ENCODE results near the gene SUMO3. TPM values are rescaled to one million over a fixed set of nuclear protein-coding genes. Genes with fewer than 3 reads are reported as not detected.

The SUMO3 gene
- total and polyA plus RNA-seq, 3 experiments from 2014 or later, result 81.7 to 88.1 (median 85.3) TPM

DNA sequence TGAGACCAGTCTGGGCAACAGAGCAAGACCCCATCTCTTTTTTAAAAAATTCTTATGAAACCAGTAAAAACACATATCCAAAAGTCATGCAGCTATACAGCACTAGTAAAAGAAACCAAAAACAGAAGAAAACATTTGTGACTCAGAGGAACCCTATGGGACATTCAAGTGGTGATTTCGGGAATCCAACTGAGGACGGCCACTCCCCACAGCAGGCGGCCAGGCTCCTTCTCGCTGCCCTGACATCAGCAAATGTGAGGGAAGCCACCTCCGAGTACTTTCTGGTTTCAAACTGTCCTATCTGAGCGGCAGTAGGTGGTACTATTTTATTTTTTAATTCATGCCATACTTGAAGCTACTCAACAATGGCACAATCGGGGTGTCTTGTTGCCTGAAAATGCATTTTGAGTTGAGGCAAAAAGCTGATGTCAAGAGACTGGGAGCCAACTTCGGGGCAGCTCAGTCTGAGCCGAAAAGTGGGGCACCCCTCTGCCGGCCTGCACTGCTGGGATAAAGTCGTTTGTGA lies 3.3 kb downstream of the SUMO3 start:
- Mint-ChIP-seq H3K36me3 (peaks cover 0 to 35% (median 8%) of the 10 kb centered on the region in 3 donors), H3K4me3 (peak overlapping the region in 2 of 7 donors; percentile 54 to 60), H3K27ac (peak overlapping the region in 2 of 8 donors; percentile 11 to 45), H3K9me3 (no peaks in the 10 kb centered on the region), H3K27me3 (no peaks in the 10 kb centered on the region), H3K4me1 (peaks cover 11 to 29% (median 24%) of the 10 kb centered on the region in 3 donors)
- peaks cover 11% of the 10 kb centered on the region for H3K4me1 ChIP-seq (ENCODE audit: insufficient read depth, low read length)
- DNase-seq, result no peak
- H3K4me3 ChIP-seq (ENCODE audit: low read length), result no peak overlapping the region
- no peaks in the 10 kb centered on the region for H3K27me3 ChIP-seq (ENCODE audit: insufficient read depth, low read length, poor library complexity, severe bottlenecking)
- no peak overlapping the region for H3K27ac ChIP-seq (ENCODE audit: low read depth, low read length)
- ChIA-PET CTCF (interaction anchor here (0.7 to 2.0 kb wide), 3 partner anchors 10 to 21 kb away, joined by 3 to 8 read pairs (median 6); partner anchors contain the start of gene UBE2G2), POLR2A (no interaction called here)
- H3K36me3 ChIP-seq (ENCODE audit: insufficient read depth, low read length), result peaks cover 5% of the 10 kb centered on the region
- H3K9me3 ChIP-seq (ENCODE audit: low read length), result no peaks in the 10 kb centered on the region

DNA sequence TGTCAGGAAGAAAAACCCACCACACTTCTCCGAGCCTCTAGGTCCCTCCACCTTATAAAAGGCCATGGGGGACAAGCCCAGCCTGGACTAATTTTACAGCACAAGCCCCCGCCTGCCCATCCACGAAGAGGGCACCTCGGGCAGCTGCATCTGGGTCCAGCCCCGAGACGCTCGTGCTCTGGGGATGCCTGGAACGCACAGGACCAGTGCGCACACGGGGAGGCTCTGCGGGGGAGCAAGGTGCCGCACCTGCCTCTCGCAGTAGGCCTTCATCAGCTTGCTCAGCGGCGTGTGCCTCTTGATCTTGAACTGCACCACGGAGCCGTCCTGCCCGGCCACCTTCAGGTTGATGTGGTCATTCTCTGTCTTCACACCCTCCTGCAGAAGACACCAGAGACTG lies 4.1 kb downstream of the SUMO3 start:
- H3K27ac ChIP-seq (ENCODE audit: low read depth, low read length), result no peak overlapping the region
- Mint-ChIP-seq H3K27ac (no peak overlapping the region), H3K4me3 (peak overlapping the region in 1 of 7 donors; percentile 60), H3K4me1 (peaks cover 11 to 29% (median 26%) of the 10 kb centered on the region in 3 donors), H3K27me3 (no peaks in the 10 kb centered on the region), H3K36me3 (peaks cover 0 to 44% (median 8%) of the 10 kb centered on the region in 3 donors), H3K9me3 (no peaks in the 10 kb centered on the region)
- POLR2A ChIA-PET, result no interaction called here
- no peaks in the 10 kb centered on the region for H3K9me3 ChIP-seq (ENCODE audit: low read length)
- peaks cover 11% of the 10 kb centered on the region for H3K4me1 ChIP-seq (ENCODE audit: insufficient read depth, low read length)
- H3K36me3 ChIP-seq (ENCODE audit: insufficient read depth, low read length), result peaks cover 9% of the 10 kb centered on the region
- no peak for DNase-seq
- CTCF ChIA-PET, result interaction anchor here (1.9 to 2.2 kb wide), 2 partner anchors 14 to 20 kb away, joined by 4 to 5 read pairs; no protein-coding TSS in a partner anchor
- H3K4me3 ChIP-seq (ENCODE audit: low read length), result no peak overlapping the region
- no peaks in the 10 kb centered on the region for H3K27me3 ChIP-seq (ENCODE audit: insufficient read depth, low read length, poor library complexity, severe bottlenecking)

DNA sequence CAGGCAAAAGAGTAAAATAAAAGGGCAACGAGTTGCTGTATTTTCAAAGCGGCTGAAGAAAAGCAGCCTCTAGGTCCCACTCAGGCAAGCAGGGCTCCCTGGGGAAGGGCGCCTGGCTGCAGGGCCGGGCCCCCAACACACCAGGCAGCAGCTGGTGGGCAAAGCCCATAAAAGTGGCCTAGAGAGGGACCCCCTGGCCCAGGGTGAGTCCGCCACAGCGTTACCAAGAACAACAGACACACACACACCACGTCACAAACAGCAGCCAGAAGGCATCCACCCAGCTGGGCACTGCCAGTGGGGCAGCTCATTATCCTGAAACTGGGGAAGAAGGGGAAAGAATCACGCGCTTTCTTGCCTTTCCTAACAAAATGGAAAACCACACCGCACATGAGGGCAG lies 4.7 kb downstream of the SUMO3 start:
- Histone ChIP-seq H3K4me3 (ENCODE audit: low read length) (no peak overlapping the region), H3K9me3 (ENCODE audit: low read length) (no peaks in the 10 kb centered on the region), H3K27ac (ENCODE audit: low read depth, low read length) (no peak overlapping the region), H3K36me3 (ENCODE audit: insufficient read depth, low read length) (peaks cover 9% of the 10 kb centered on the region), H3K4me1 (ENCODE audit: insufficient read depth, low read length) (peaks cover 11% of the 10 kb centered on the region), H3K27me3 (ENCODE audit: insufficient read depth, low read length, poor library complexity, severe bottlenecking) (no peaks in the 10 kb centered on the region)
- Mint-ChIP-seq H3K27me3 (no peaks in the 10 kb centered on the region), H3K4me3 (peak overlapping the region in 1 of 7 donors; percentile 73), H3K9me3 (no peaks in the 10 kb centered on the region), H3K4me1 (peaks cover 11 to 29% (median 26%) of the 10 kb centered on the region in 3 donors), H3K27ac (peak overlapping the region in 1 of 8 donors; percentile 20), H3K36me3 (peaks cover 0 to 48% (median 8%) of the 10 kb centered on the region in 3 donors)
- CTCF ChIA-PET, result interaction anchor here (1.2 to 2.2 kb wide), 3 partner anchors 11 to 20 kb away, joined by 3 to 5 read pairs (median 4); partner anchors contain the start of gene UBE2G2
- DNase-seq, result no peak
- POLR2A ChIA-PET, result no interaction called here

DNA sequence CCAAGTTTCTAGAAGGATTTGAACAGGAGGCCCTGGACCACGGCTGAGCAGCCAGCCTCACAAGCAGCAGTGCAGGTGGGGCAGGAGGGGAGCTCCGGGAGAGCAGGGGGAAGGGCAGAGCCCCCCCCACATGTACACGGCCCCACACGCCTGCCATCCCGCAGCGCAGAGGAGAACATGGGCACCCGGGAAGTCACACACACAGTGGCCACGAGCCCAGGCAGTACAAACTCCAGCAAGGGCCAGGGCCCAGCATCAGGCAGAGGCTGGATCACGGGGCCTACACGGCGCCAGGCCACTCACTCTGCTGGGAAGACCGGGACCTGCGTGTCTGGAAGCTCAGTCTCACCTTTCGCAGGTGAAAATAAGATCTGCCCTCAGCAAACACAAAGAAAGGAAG lies 5.2 kb downstream of the SUMO3 start:
- Histone ChIP-seq H3K36me3 (ENCODE audit: insufficient read depth, low read length) (peaks cover 9% of the 10 kb centered on the region), H3K27ac (ENCODE audit: low read depth, low read length) (no peak overlapping the region), H3K9me3 (ENCODE audit: low read length) (no peaks in the 10 kb centered on the region), H3K4me1 (ENCODE audit: insufficient read depth, low read length) (peaks cover 11% of the 10 kb centered on the region), H3K4me3 (ENCODE audit: low read length) (no peak overlapping the region), H3K27me3 (ENCODE audit: insufficient read depth, low read length, poor library complexity, severe bottlenecking) (no peaks in the 10 kb centered on the region)
- ChIA-PET CTCF (interaction anchor here (1.2 to 2.2 kb wide), 3 partner anchors 11 to 19 kb away, joined by 3 to 5 read pairs (median 4); partner anchors contain the start of gene UBE2G2), POLR2A (no interaction called here)
- DNase-seq, result no peak
- no peaks in the 10 kb centered on the region for H3K9me3 Mint-ChIP-seq
- H3K27ac Mint-ChIP-seq, result peak overlapping the region in 1 of 8 donors; percentile 20
- peak overlapping the region in 1 of 7 donors; percentile 73 for H3K4me3 Mint-ChIP-seq
- H3K4me1 Mint-ChIP-seq, result peaks cover 11 to 29% (median 26%) of the 10 kb centered on the region in 3 donors
- peaks cover 0 to 50% (median 8%) of the 10 kb centered on the region in 3 donors for H3K36me3 Mint-ChIP-seq
- no peaks in the 10 kb centered on the region for H3K27me3 Mint-ChIP-seq

DNA sequence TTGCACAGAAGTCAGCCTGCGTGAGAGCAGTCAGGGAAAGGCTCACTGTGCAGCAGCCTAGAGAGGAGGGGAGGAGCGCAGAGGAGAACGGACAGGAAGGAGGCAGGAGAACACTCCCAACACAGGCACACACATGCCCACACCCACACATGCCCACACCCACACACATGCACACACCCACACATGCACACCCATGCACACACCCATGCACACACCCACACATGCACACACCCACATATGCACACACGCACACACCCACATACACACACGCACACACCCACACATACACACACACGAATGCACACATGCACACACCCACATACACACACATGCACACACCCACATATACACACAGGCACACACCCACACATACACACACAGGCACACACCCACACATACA lies 7.1 kb downstream of the SUMO3 start:
- Histone ChIP-seq H3K36me3 (ENCODE audit: insufficient read depth, low read length) (peaks cover 22% of the 10 kb centered on the region), H3K4me3 (ENCODE audit: low read length) (no peak overlapping the region), H3K27ac (ENCODE audit: low read depth, low read length) (no peak overlapping the region), H3K9me3 (ENCODE audit: low read length) (no peaks in the 10 kb centered on the region), H3K27me3 (ENCODE audit: insufficient read depth, low read length, poor library complexity, severe bottlenecking) (no peaks in the 10 kb centered on the region), H3K4me1 (ENCODE audit: insufficient read depth, low read length) (no peaks in the 10 kb centered on the region)
- DNase-seq, result no peak
- H3K9me3 Mint-ChIP-seq, result no peaks in the 10 kb centered on the region
- peaks cover 6 to 18% (median 17%) of the 10 kb centered on the region in 3 donors for H3K4me1 Mint-ChIP-seq
- H3K36me3 Mint-ChIP-seq, result peaks cover 0 to 67% (median 10%) of the 10 kb centered on the region in 3 donors
- ChIA-PET CTCF (interaction anchor here (0.6 kb wide), 1 partner anchor 300 kb away, joined by 3 read pairs; no protein-coding TSS in a partner anchor), POLR2A (no interaction called here)
- peak overlapping the region in 1 of 7 donors; percentile 29 for H3K4me3 Mint-ChIP-seq
- H3K27me3 Mint-ChIP-seq, result no peaks in the 10 kb centered on the region
- no peak overlapping the region for H3K27ac Mint-ChIP-seq

DNA sequence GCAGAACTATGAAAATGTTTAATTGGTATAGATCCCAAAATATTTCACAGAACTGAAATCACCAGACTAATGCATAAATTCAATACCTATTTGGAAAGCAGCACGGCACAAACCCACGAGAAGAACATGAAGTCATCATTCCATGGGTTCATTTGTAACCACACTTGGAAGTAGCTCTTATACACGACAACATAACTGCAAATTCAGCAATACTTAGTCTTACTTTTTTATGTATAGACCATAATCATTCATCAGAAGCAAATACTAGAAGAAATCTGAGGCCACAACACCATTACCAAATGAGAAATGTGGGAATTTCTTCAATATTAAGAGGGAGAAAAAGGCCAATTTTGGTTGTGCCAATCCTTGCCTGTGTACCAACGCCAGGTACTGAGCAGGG lies 12.0 kb downstream of the SUMO3 start:
- H3K27me3 ChIP-seq (ENCODE audit: insufficient read depth, low read length, poor library complexity, severe bottlenecking), result no peaks in the 10 kb centered on the region
- H3K27me3 Mint-ChIP-seq, result no peaks in the 10 kb centered on the region
- H3K27ac ChIP-seq (ENCODE audit: low read depth, low read length), result no peak overlapping the region
- H3K4me3 Mint-ChIP-seq, result no peak overlapping the region
- H3K4me1 Mint-ChIP-seq, result peaks cover 14 to 24% (median 20%) of the 10 kb centered on the region in 3 donors
- peaks cover 0 to 66% (median 9%) of the 10 kb centered on the region in 3 donors for H3K36me3 Mint-ChIP-seq
- CTCF ChIA-PET, result no interaction called here
- no peak overlapping the region for H3K27ac Mint-ChIP-seq
- no peaks in the 10 kb centered on the region for H3K9me3 ChIP-seq (ENCODE audit: low read length)
- H3K9me3 Mint-ChIP-seq, result no peaks in the 10 kb centered on the region
- POLR2A ChIA-PET, result no interaction called here
- H3K4me3 ChIP-seq (ENCODE audit: low read length), result no peak overlapping the region
- peaks cover 10% of the 10 kb centered on the region for H3K4me1 ChIP-seq (ENCODE audit: insufficient read depth, low read length)
- no peak for DNase-seq
- H3K36me3 ChIP-seq (ENCODE audit: insufficient read depth, low read length), result peaks cover 22% of the 10 kb centered on the region

DNA sequence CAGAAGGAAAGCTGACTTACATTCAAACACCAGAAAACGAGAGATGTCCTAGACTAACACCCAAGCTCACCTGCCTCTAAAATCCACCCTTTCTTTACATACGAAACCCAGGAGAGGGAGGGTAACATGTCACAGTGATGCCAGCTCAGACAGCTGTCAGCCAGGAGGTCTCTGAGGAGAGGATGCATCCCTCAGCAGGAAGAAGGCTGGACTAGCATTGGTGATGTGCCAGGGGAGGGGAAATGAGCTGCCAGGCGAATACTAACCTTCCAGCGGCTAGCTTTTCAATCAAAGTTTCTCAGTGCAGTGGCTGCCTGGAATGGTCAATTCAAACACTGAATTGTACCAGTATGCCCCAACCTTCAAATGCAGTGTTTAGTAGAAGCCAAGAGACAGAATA lies 12.6 kb downstream of the SUMO3 start:
- ChIA-PET CTCF (interaction anchor here (1.2 kb wide), 1 partner anchor 9 kb away, joined by 3 read pairs; no protein-coding TSS in a partner anchor), POLR2A (interaction anchor here (1.0 kb wide), 1 partner anchor 12 kb away, joined by 3 read pairs; no protein-coding TSS in a partner anchor)
- no peak overlapping the region for H3K4me3 ChIP-seq (ENCODE audit: low read length)
- Mint-ChIP-seq H3K9me3 (no peaks in the 10 kb centered on the region), H3K27me3 (no peaks in the 10 kb centered on the region), H3K4me1 (peaks cover 20 to 28% (median 25%) of the 10 kb centered on the region in 3 donors), H3K4me3 (peak overlapping the region in 1 of 7 donors; percentile 70), H3K36me3 (peaks cover 0 to 62% (median 9%) of the 10 kb centered on the region in 3 donors), H3K27ac (peak overlapping the region in 1 of 8 donors; percentile 61)
- H3K9me3 ChIP-seq (ENCODE audit: low read length), result no peaks in the 10 kb centered on the region
- peaks cover 22% of the 10 kb centered on the region for H3K36me3 ChIP-seq (ENCODE audit: insufficient read depth, low read length)
- no peak for DNase-seq
- H3K27me3 ChIP-seq (ENCODE audit: insufficient read depth, low read length, poor library complexity, severe bottlenecking), result no peaks in the 10 kb centered on the region
- peaks cover 16% of the 10 kb centered on the region for H3K4me1 ChIP-seq (ENCODE audit: insufficient read depth, low read length)
- H3K27ac ChIP-seq (ENCODE audit: low read depth, low read length), result no peak overlapping the region

DNA sequence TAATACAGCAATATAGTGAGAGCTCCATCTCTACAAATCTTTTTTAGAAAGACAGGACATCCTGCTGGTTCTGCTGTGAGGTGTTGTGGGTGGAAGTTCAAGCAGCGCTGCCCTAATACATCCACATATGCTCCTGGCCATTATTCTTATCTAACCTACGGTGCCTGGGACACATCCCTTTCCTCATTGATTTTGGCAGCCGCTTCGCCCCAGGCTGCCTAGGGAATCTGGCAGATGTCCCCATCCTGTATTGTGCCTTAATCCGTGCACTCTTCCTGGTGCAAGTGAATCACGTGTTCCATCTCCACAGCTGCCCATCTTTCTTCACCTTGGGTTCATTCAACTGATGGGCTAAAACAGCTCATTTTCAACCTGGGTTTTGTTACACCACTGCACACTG lies 13.1 kb downstream of the SUMO3 start:
- Histone ChIP-seq H3K27ac (ENCODE audit: low read depth, low read length) (no peak overlapping the region), H3K4me3 (ENCODE audit: low read length) (no peak overlapping the region), H3K4me1 (ENCODE audit: insufficient read depth, low read length) (peaks cover 21% of the 10 kb centered on the region), H3K36me3 (ENCODE audit: insufficient read depth, low read length) (peaks cover 19% of the 10 kb centered on the region), H3K9me3 (ENCODE audit: low read length) (no peaks in the 10 kb centered on the region), H3K27me3 (ENCODE audit: insufficient read depth, low read length, poor library complexity, severe bottlenecking) (no peaks in the 10 kb centered on the region)
- ChIA-PET POLR2A (interaction anchor here (1.0 kb wide), 1 partner anchor 13 kb away, joined by 3 read pairs; no protein-coding TSS in a partner anchor), CTCF (interaction anchor here (1.2 kb wide), 1 partner anchor 10 kb away, joined by 3 read pairs; no protein-coding TSS in a partner anchor)
- Mint-ChIP-seq H3K27ac (peak overlapping the region in 2 of 8 donors; percentile 14 to 61), H3K4me3 (peak overlapping the region in 1 of 7 donors; percentile 70), H3K4me1 (peaks cover 23 to 30% (median 27%) of the 10 kb centered on the region in 3 donors), H3K27me3 (no peaks in the 10 kb centered on the region), H3K36me3 (peaks cover 0 to 61% (median 5%) of the 10 kb centered on the region in 3 donors), H3K9me3 (no peaks in the 10 kb centered on the region)
- no peak for DNase-seq
